OCI-LY7 (cell line): ENCODE results near the gene MIEF1.

Experiments used
- EZH2phosphoT487 ChIP-seq: fragments of 200-600 bp; sonication (generic); IDR thresholded peaks from 2 replicates; pipeline ENCODE4 v1.6.1; 2018; ENCODE audit warnings: low read depth, borderline replicate concordance, mild to moderate bottlenecking, mixed run types, antibody characterized with exemption, low read length, moderate library complexity, mixed read lengths
- TF ChIP-seq, protein P1 (sequence below): fragments of 200-600 bp; sonication (generic); conservative IDR thresholded peaks from 2 replicates; pipeline ENCODE4 v1.5.1; 2014; ENCODE audit warnings: mild to moderate bottlenecking, antibody characterized with exemption, low read length, moderate library complexity, mixed read lengths

DNA sequence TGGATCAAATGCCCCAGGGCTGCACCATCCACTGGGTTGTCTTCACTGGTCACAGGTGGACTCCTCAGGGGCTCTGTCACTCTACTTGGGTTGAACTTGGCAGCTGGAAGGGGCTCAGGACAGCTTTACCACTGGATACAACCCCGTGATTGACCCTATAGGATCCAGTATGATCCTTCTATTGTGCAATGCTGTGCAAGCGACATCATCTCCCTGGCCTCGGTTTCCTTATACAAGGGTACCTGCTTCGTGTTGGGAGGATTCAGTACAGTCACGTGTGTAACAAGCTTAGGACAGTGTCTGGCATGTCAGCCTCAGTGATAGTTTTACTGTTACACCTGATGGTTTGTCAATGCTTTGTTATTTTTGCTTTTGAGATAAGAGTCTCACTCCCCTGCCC is 20.5 kb upstream of the MIEF1 start:
- TF ChIP-seq, protein P1, sequence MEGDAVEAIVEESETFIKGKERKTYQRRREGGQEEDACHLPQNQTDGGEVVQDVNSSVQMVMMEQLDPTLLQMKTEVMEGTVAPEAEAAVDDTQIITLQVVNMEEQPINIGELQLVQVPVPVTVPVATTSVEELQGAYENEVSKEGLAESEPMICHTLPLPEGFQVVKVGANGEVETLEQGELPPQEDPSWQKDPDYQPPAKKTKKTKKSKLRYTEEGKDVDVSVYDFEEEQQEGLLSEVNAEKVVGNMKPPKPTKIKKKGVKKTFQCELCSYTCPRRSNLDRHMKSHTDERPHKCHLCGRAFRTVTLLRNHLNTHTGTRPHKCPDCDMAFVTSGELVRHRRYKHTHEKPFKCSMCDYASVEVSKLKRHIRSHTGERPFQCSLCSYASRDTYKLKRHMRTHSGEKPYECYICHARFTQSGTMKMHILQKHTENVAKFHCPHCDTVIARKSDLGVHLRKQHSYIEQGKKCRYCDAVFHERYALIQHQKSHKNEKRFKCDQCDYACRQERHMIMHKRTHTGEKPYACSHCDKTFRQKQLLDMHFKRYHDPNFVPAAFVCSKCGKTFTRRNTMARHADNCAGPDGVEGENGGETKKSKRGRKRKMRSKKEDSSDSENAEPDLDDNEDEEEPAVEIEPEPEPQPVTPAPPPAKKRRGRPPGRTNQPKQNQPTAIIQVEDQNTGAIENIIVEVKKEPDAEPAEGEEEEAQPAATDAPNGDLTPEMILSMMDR, result no peak
- no peak for TF ChIP-seq EZH2phosphoT487
